KMS-11 (cell line): ENCODE data around the gene PGGHG.

Experiments
- H2AFZ ChIP-seq: fragments of 200-600 bp; sonication (generic); 2 replicates; pipeline ENCODE4 v1.6.1; 2016; ENCODE audit warnings: antibody characterized with exemption, mixed run types, low read depth
- H3K27ac ChIP-seq: fragments of 200-600 bp; sonication (generic); 2 replicates; pipeline ENCODE4 v1.6.1; 2016; ENCODE audit warnings: mild to moderate bottlenecking, mixed run types
- H3K27me3 ChIP-seq: fragments of 200-600 bp; sonication (generic); 2 replicates; pipeline ENCODE4 v1.6.1; 2017; ENCODE audit warnings: mild to moderate bottlenecking, low read depth, mixed run types, moderate library complexity; ENCODE audit not compliant: insufficient read depth
- H3K36me3 ChIP-seq: fragments of 200-600 bp; sonication (generic); 2 replicates; pipeline ENCODE4 v1.6.1; 2017; ENCODE audit warnings: mild to moderate bottlenecking, mixed run types; ENCODE audit not compliant: insufficient read depth
- H3K4me1 ChIP-seq: fragments of 200-600 bp; sonication (generic); 2 replicates; pipeline ENCODE4 v1.6.1; 2016; ENCODE audit warnings: mild to moderate bottlenecking, low read depth, mixed run types; ENCODE audit not compliant: poor library complexity, severe bottlenecking
- H3K4me2 ChIP-seq: fragments of 200-600 bp; sonication (generic); 2 replicates; pipeline ENCODE4 v1.7.0; 2016; ENCODE audit warnings: mild to moderate bottlenecking, mixed run types
- H3K4me3 ChIP-seq: fragments of 200-600 bp; sonication (generic); IDR thresholded peaks from 2 replicates; pipeline ENCODE4 v1.6.1; 2017; ENCODE audit warnings: low read depth, low read length, mixed read lengths; ENCODE audit not compliant: insufficient read depth
- H3K79me2 ChIP-seq: fragments of 200-600 bp; sonication (generic); 2 replicates; pipeline ENCODE4 v1.6.1; 2016; ENCODE audit warnings: low read depth, mixed run types; ENCODE audit not compliant: insufficient read depth
- H3K9ac ChIP-seq: fragments of 200-600 bp; sonication (generic); 2 replicates; pipeline ENCODE4 v1.6.1; 2016; ENCODE audit warnings: mild to moderate bottlenecking, mixed run types
- H4K20me1 ChIP-seq: fragments of 200-600 bp; sonication (generic); 2 replicates; pipeline ENCODE4 v1.6.1; 2016; ENCODE audit warnings: mild to moderate bottlenecking, mixed run types; ENCODE audit not compliant: insufficient read depth
- TF ChIP-seq, protein P1 (sequence below): fragments of 200-600 bp; sonication (generic); conservative IDR thresholded peaks from 2 replicates; pipeline ENCODE4 v1.6.1; 2017; ENCODE audit warnings: low read depth, mild to moderate bottlenecking, antibody characterized with exemption, low read length, moderate library complexity, mixed read lengths

Gene PGGHG

GRCh38 chr11:282630-283360 is 6.1 kb upstream of the PGGHG start:
- Histone ChIP-seq H2AFZ (no peak overlapping the region), H3K27ac (no peak overlapping the region), H3K27me3 (peaks cover 24% of the 10 kb centered on the region), H4K20me1 (no peaks in the 10 kb centered on the region), H3K4me1 (no peaks in the 10 kb centered on the region), H3K4me2 (no peak overlapping the region), H3K79me2 (no peaks in the 10 kb centered on the region), H3K36me3 (no peaks in the 10 kb centered on the region), H3K9ac (no peak overlapping the region), H3K4me3 (no peak overlapping the region)
- TF ChIP-seq, protein P1, sequence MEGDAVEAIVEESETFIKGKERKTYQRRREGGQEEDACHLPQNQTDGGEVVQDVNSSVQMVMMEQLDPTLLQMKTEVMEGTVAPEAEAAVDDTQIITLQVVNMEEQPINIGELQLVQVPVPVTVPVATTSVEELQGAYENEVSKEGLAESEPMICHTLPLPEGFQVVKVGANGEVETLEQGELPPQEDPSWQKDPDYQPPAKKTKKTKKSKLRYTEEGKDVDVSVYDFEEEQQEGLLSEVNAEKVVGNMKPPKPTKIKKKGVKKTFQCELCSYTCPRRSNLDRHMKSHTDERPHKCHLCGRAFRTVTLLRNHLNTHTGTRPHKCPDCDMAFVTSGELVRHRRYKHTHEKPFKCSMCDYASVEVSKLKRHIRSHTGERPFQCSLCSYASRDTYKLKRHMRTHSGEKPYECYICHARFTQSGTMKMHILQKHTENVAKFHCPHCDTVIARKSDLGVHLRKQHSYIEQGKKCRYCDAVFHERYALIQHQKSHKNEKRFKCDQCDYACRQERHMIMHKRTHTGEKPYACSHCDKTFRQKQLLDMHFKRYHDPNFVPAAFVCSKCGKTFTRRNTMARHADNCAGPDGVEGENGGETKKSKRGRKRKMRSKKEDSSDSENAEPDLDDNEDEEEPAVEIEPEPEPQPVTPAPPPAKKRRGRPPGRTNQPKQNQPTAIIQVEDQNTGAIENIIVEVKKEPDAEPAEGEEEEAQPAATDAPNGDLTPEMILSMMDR, result no peak

- no peaks in the 10 kb centered on the region for H3K4me1 ChIP-seq
- H3K79me2 ChIP-seq, result no peaks in the 10 kb centered on the region
- TF ChIP-seq, protein P1, result no peak
- no peak overlapping the region for H3K9ac ChIP-seq
- no peaks in the 10 kb centered on the region for H4K20me1 ChIP-seq
- no peak overlapping the region for H3K4me2 ChIP-seq
- H3K36me3 ChIP-seq, result no peaks in the 10 kb centered on the region
- peaks cover 31% of the 10 kb centered on the region for H3K27me3 ChIP-seq
- no peak overlapping the region for H3K4me3 ChIP-seq
- no peak overlapping the region for H2AFZ ChIP-seq
- H3K27ac ChIP-seq, result no peak overlapping the region
Measured at GRCh38 chr11:283405-284104, 5.4 kb upstream of the PGGHG start.

DNA sequence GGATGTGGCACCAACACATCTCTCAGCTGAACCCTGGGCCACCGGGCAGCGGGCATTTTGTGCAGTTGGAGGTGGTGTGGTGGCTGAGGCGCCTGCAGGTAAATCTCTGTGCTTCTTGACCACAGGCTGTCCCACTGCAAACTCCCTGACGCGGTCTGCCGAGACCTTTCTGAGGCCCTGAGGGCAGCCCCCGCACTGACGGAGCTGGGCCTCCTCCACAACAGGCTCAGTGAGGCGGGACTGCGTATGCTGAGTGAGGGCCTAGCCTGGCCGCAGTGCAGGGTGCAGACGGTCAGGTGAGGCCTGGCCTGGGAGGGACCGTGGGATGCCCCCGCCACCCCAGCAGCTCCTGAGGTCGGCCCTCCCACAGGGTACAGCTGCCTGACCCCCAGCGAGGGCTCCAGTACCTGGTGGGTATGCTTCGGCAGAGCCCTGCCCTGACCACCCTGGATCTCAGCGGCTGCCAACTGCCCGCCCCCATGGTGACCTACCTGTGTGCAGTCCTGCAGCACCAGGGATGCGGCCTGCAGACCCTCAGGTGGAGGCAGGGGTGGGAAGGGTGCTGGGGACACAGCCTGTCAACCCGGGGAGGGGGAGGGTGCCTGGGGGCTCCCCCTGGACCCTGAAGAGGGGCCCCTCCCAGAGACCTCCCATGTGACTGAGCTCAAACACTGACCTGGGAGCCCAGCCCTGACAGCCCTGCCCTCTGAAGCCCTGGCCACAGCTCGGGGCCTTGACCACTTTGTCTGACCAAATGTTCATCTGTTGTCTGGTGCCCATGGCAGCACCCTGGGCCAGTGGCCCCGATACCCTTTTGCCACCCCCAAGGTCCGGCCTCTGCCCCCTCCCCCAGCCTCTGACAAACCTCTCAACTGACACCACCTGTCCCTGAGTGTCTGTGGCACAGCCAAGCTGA is 4.6 kb upstream of the PGGHG start:
- H3K27ac ChIP-seq, result no peak overlapping the region
- peaks cover 31% of the 10 kb centered on the region for H3K27me3 ChIP-seq
- H3K4me3 ChIP-seq, result no peak overlapping the region
- H3K79me2 ChIP-seq, result no peaks in the 10 kb centered on the region
- no peaks in the 10 kb centered on the region for H3K4me1 ChIP-seq
- TF ChIP-seq, protein P1, result no peak
- no peak overlapping the region for H3K4me2 ChIP-seq
- H4K20me1 ChIP-seq, result no peaks in the 10 kb centered on the region
- H3K36me3 ChIP-seq, result no peaks in the 10 kb centered on the region
- no peak overlapping the region for H3K9ac ChIP-seq
- no peak overlapping the region for H2AFZ ChIP-seq

- peaks cover 31% of the 10 kb centered on the region for H3K27me3 ChIP-seq
- no peak overlapping the region for H3K4me2 ChIP-seq
- H3K9ac ChIP-seq, result no peak overlapping the region
- H3K27ac ChIP-seq, result no peak overlapping the region
- H2AFZ ChIP-seq, result no peak overlapping the region
- H3K4me1 ChIP-seq, result no peaks in the 10 kb centered on the region
- H3K79me2 ChIP-seq, result no peaks in the 10 kb centered on the region
- TF ChIP-seq, protein P1, result no peak
- no peaks in the 10 kb centered on the region for H4K20me1 ChIP-seq
- H3K4me3 ChIP-seq, result no peak overlapping the region
- H3K36me3 ChIP-seq, result no peaks in the 10 kb centered on the region
Measured at GRCh38 chr11:285021-285893, 3.7 kb upstream of the PGGHG start.
